ENCODE measurements around the gene RPS14. TPM values are rescaled to one million over a fixed set of nuclear protein-coding genes. Genes with fewer than 3 reads are reported as not detected.
A peak's percentile ranks its signal among the peaks of the same experiment; 100 is the strongest.

Gene RPS14
- total and polyA plus RNA-seq, 10 of the 15 experiments (the other 5 are each of a cell fraction or from before 2014, with no cell fraction given): 2,295 to 4,047 (median 2,787) TPM

DNA sequence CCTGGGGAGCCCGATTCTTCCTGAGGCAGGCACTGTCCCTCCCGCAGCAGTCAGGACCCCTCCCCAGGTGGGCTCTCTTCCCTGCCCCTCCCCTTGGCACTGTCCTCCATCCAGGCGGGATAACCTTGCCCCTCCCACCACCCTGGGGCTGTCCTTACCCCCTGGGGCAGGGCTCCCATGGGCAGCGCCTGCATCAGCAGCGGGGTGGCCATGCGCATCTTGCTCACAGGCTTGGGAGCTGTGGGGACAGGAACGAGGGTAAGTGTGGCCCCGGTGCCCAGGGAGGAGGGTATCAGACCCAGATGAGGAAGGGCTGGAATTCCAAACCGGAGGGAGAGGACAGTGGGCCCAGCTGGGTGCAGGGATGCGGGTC is 42.8 kb downstream of the RPS14 start:
- no peak overlapping the region; the same call in 1 of the 2 replicates for H3K27ac ChIP-seq (ENCODE audit: control insufficient read depth, insufficient read depth)
- WGBS (ENCODE audit: insufficient coverage, insufficient replicate concordance, low lambda C conversion rate, missing lambda C conversion rate): 34% methylated on average over 10 of the region's 10 CpGs
- TF ChIP-seq MEF2A (IDR thresholded peaks at IDR 0.05; ENCODE audit: insufficient read depth, low read depth, low read length) (0 out of 2 replicates have a peak, but pooled peaks have one; percentile 3), GABPA (IDR thresholded peaks at IDR 0.05; ENCODE audit: low read depth) (no peak), EGR1 (IDR thresholded peaks at IDR 0.05; ENCODE audit: borderline replicate concordance in 1 of 2, low read depth in 2 of 2, low read length in 2 of 2) (no peak), KLF5 (IDR thresholded peaks at IDR 0.05; ENCODE audit: partially characterized antibody) (no peak), GATAD2B (conservative IDR thresholded peaks at IDR 0.05; ENCODE audit: low read depth) (no peak), SMAD5 (IDR thresholded peaks at IDR 0.05; ENCODE audit: low read depth) (peak; percentile 88), PBX3 (IDR thresholded peaks at IDR 0.05; ENCODE audit: insufficient replicate concordance, low read depth, low read length) (peak; percentile 8), HDGF (IDR thresholded peaks at IDR 0.05) (peak; percentile 84; the same call in 1 of the 2 replicates), MTA2 (IDR thresholded peaks at IDR 0.05; ENCODE audit: low read depth) (no peak), SMARCA5 (IDR thresholded peaks at IDR 0.05) (no peak), YY1 (IDR thresholded peaks at IDR 0.05; ENCODE audit: low read depth, low read length) (no peak; the same call in 1 of the 2 replicates), CBX3 (IDR thresholded peaks at IDR 0.05; ENCODE audit: borderline replicate concordance, low read depth) (no peak), EED (IDR thresholded peaks at IDR 0.05; ENCODE audit: low read depth) (peak; percentile 43; the same call in 1 of the 2 replicates), PAX5 (IDR thresholded peaks at IDR 0.05; ENCODE audit: borderline replicate concordance, low read depth, low read length) (peak; percentile 7; the same call in 1 of the 2 replicates)
- TF ChIP-seq, protein P1, sequence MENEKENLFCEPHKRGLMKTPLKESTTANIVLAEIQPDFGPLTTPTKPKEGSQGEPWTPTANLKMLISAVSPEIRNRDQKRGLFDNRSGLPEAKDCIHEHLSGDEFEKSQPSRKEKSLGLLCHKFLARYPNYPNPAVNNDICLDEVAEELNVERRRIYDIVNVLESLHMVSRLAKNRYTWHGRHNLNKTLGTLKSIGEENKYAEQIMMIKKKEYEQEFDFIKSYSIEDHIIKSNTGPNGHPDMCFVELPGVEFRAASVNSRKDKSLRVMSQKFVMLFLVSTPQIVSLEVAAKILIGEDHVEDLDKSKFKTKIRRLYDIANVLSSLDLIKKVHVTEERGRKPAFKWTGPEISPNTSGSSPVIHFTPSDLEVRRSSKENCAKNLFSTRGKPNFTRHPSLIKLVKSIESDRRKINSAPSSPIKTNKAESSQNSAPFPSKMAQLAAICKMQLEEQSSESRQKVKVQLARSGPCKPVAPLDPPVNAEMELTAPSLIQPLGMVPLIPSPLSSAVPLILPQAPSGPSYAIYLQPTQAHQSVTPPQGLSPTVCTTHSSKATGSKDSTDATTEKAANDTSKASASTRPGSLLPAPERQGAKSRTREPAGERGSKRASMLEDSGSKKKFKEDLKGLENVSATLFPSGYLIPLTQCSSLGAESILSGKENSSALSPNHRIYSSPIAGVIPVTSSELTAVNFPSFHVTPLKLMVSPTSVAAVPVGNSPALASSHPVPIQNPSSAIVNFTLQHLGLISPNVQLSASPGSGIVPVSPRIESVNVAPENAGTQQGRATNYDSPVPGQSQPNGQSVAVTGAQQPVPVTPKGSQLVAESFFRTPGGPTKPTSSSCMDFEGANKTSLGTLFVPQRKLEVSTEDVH (IDR thresholded peaks at IDR 0.05; ENCODE audit: low read depth, partially characterized antibody): peak; percentile 52
- TF ChIP-seq, protein P2, sequence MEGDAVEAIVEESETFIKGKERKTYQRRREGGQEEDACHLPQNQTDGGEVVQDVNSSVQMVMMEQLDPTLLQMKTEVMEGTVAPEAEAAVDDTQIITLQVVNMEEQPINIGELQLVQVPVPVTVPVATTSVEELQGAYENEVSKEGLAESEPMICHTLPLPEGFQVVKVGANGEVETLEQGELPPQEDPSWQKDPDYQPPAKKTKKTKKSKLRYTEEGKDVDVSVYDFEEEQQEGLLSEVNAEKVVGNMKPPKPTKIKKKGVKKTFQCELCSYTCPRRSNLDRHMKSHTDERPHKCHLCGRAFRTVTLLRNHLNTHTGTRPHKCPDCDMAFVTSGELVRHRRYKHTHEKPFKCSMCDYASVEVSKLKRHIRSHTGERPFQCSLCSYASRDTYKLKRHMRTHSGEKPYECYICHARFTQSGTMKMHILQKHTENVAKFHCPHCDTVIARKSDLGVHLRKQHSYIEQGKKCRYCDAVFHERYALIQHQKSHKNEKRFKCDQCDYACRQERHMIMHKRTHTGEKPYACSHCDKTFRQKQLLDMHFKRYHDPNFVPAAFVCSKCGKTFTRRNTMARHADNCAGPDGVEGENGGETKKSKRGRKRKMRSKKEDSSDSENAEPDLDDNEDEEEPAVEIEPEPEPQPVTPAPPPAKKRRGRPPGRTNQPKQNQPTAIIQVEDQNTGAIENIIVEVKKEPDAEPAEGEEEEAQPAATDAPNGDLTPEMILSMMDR (IDR thresholded peaks at IDR 0.05 in 2 of 3, conservative IDR thresholded peaks at IDR 0.05 in 1 of 3; ENCODE audit: control insufficient read depth in 2 of 3, extremely low read depth in 1 of 3, insufficient read depth in 1 of 3, low read depth in 3 of 3, low read length in 3 of 3): no peak
- TF ChIP-seq, protein P3, sequence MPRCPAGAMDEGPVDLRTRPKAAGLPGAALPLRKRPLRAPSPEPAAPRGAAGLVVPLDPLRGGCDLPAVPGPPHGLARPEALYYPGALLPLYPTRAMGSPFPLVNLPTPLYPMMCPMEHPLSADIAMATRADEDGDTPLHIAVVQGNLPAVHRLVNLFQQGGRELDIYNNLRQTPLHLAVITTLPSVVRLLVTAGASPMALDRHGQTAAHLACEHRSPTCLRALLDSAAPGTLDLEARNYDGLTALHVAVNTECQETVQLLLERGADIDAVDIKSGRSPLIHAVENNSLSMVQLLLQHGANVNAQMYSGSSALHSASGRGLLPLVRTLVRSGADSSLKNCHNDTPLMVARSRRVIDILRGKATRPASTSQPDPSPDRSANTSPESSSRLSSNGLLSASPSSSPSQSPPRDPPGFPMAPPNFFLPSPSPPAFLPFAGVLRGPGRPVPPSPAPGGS (IDR thresholded peaks at IDR 0.05; ENCODE audit: borderline replicate concordance, insufficient read depth, low read depth, low read length, poor library complexity, severe bottlenecking): no peak

More for the DNA sequence above, 42.8 kb downstream of the RPS14 start:
- POLR2A ChIA-PET: interaction anchor here (1.2 to 1.4 kb wide), 3 partner anchors 8 to 31 kb away, joined by 3 to 8 read pairs (median 5); no protein-coding TSS in a partner anchor
- no peak for FAIRE-seq
- peaks cover 62% of the 10 kb centered on the region for H4K20me1 ChIP-seq (ENCODE audit: control insufficient read depth, insufficient read depth)
- RAD21 ChIA-PET (ENCODE audit: unreplicated experiment): interaction anchor here (2.2 kb wide), 1 partner anchor 29 kb away, joined by 7 read pairs; no protein-coding TSS in a partner anchor
- SMC1A ChIA-PET (ENCODE audit: uncharacterized antibody, unreplicated experiment): interaction anchor here (1.0 to 1.4 kb wide), 4 partner anchors 8 to 25 kb away, joined by 3 to 4 read pairs (median 4); no protein-coding TSS in a partner anchor
- peak overlapping the region; percentile 99; the same call in 1 of the 2 replicates for H3K4me3 ChIP-seq
- no peaks in the 10 kb centered on the region for H3K27me3 ChIP-seq (replicated peaks in 1 of 2; ENCODE audit: control insufficient read depth in 2 of 2, insufficient read depth in 2 of 2, low read length in 1 of 2)
- H3K36me3 ChIP-seq (ENCODE audit: control insufficient read depth in 2 of 2, insufficient read depth in 2 of 2, low read length in 1 of 2): peaks cover 53 to 62% of the 10 kb centered on the region in 2 experiments
- peak overlapping the region; percentile 91 for H3K4me2 ChIP-seq (ENCODE audit: control insufficient read depth, insufficient read depth)
- CTCF ChIA-PET: interaction anchor here (2.1 to 14.0 kb wide), 2 partner anchors 9 to 29 kb away, joined by 11 to 274 read pairs; no protein-coding TSS in a partner anchor
- no peak overlapping the region for H2AFZ ChIP-seq (ENCODE audit: control insufficient read depth, low read depth, low read length)
- H3K9ac ChIP-seq (ENCODE audit: control insufficient read depth, insufficient read depth, low read length): peak overlapping the region; percentile 61; the same call in 1 of the 2 replicates
- peak; percentile 0 for ATAC-seq
- no peak for DNase-seq (ENCODE audit: low read depth, low spot score)
- H3K79me2 ChIP-seq (ENCODE audit: control insufficient read depth, insufficient read depth, low read length): peaks cover 60% of the 10 kb centered on the region
- no TSS peak for BruUV-seq (replicated peaks)
- H3K4me1 ChIP-seq (ENCODE audit: control insufficient read depth, insufficient read depth, low read length): peaks cover 14% of the 10 kb centered on the region
- in situ Hi-C loops (cut with MboI): no loop called here
- H3K9me3 ChIP-seq (replicated peaks; ENCODE audit: control insufficient read depth, insufficient read depth, low read length): no peaks in the 10 kb centered on the region
- intact Hi-C loops (cut with micrococcal nuclease; ENCODE audit: unreplicated experiment): no loop called here

All from GM12878 (cell line).